ENCODE measurements around the gene GPR26.

DNA sequence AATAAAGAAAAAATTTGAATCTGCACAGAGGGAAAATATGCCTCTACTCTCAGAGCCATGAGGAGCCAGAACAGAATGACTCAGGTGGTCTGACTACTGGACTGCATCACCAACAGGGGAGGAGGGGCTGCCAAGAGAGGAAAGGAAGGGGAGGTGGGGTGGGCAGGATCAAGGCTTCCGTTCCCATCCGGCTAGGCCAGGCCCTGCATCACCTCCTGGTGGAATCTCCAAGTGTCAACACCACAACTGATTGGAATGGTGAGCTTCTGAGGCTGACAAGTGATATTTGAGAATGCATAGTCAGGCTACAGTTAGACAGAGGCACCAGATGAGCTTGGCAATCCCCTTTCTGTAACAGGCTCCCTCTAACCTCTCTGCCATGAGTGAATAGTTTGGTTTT, 10.4 kb upstream of the GPR26 start:
- TF ChIP-seq SP1 (IDR thresholded peaks at IDR 0.05) (no peak), FOXK2 (IDR thresholded peaks at IDR 0.05) (no peak), FOXM1 (IDR thresholded peaks at IDR 0.05; ENCODE audit: borderline replicate concordance) (no peak), ZNF384 (IDR thresholded peaks at IDR 0.05) (no peak), BHLHE40 (IDR thresholded peaks at IDR 0.05; ENCODE audit: borderline replicate concordance) (no peak), CTBP1 (IDR thresholded peaks at IDR 0.05; ENCODE audit: borderline replicate concordance) (no peak), L3MBTL2 (conservative IDR thresholded peaks at IDR 0.05) (no peak), SUZ12 (IDR thresholded peaks at IDR 0.05) (no peak), ELF4 (IDR thresholded peaks at IDR 0.05) (no peak), NFRKB (IDR thresholded peaks at IDR 0.05) (no peak), TARDBP (IDR thresholded peaks at IDR 0.05) (no peak), FOXA1 (IDR thresholded peaks at IDR 0.05) (no peak)
- TF ChIP-seq, protein P1, sequence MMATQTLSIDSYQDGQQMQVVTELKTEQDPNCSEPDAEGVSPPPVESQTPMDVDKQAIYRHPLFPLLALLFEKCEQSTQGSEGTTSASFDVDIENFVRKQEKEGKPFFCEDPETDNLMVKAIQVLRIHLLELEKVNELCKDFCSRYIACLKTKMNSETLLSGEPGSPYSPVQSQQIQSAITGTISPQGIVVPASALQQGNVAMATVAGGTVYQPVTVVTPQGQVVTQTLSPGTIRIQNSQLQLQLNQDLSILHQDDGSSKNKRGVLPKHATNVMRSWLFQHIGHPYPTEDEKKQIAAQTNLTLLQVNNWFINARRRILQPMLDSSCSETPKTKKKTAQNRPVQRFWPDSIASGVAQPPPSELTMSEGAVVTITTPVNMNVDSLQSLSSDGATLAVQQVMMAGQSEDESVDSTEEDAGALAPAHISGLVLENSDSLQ (IDR thresholded peaks at IDR 0.05), result no peak
